Ishikawa (cell line): ENCODE measurements around the gene KEAP1.

Experiments
- FOXM1 ChIP-seq: IDR thresholded peaks from 2 replicates; pipeline ENCODE4 v1.6.1; 2012; ENCODE audit warnings: low read depth, borderline replicate concordance
- TF ChIP-seq, protein P1 (sequence below): IDR thresholded peaks from 2 replicates; pipeline ENCODE4 v1.6.1; 2012; ENCODE audit warnings: low read depth, mild to moderate bottlenecking

GRCh38 chr19:10501971-10502523 is 1.1 kb downstream of the KEAP1 start:
- TF ChIP-seq, protein P1, sequence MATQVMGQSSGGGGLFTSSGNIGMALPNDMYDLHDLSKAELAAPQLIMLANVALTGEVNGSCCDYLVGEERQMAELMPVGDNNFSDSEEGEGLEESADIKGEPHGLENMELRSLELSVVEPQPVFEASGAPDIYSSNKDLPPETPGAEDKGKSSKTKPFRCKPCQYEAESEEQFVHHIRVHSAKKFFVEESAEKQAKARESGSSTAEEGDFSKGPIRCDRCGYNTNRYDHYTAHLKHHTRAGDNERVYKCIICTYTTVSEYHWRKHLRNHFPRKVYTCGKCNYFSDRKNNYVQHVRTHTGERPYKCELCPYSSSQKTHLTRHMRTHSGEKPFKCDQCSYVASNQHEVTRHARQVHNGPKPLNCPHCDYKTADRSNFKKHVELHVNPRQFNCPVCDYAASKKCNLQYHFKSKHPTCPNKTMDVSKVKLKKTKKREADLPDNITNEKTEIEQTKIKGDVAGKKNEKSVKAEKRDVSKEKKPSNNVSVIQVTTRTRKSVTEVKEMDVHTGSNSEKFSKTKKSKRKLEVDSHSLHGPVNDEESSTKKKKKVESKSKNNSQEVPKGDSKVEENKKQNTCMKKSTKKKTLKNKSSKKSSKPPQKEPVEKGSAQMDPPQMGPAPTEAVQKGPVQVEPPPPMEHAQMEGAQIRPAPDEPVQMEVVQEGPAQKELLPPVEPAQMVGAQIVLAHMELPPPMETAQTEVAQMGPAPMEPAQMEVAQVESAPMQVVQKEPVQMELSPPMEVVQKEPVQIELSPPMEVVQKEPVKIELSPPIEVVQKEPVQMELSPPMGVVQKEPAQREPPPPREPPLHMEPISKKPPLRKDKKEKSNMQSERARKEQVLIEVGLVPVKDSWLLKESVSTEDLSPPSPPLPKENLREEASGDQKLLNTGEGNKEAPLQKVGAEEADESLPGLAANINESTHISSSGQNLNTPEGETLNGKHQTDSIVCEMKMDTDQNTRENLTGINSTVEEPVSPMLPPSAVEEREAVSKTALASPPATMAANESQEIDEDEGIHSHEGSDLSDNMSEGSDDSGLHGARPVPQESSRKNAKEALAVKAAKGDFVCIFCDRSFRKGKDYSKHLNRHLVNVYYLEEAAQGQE: no peak
- no peak for TF ChIP-seq FOXM1
